HG03469 (cell line): Measurements from ENCODE around the gene RTN4RL2.

Source experiments
- ATAC-seq: cut with Tn5 transposase; IDR thresholded peaks from one replicate; pipeline ENCODE4 v1.9.1; 2021; ENCODE audit warnings: mild to moderate bottlenecking, moderate library complexity, moderate number of reproducible peaks; ENCODE audit not compliant: unreplicated experiment

The RTN4RL2 gene

GRCh38 chr11:57523419-57523818, 63.1 kb downstream of the RTN4RL2 start:
- ATAC-seq, result no peak
